Right lobe of liver (tissue), 6 donors: ENCODE results near the gene CTDSPL. TPM values are rescaled to one million over a fixed set of nuclear protein-coding genes. Genes with fewer than 3 reads are reported as not detected.
"Not testable (repeated sequence)": the region's sequence is repeated elsewhere in the genome, so short reads cannot be mapped to it uniquely, and the experiment has no call there.

Experiments used
- ATAC-seq, 4 donors: fragments of 200-7000 bp; cut with Tn5 transposase; one replicate each; pipeline ENCODE4 v1.9.1; 2020; ENCODE audit warnings: mild to moderate bottlenecking in 4 of 4, moderate library complexity in 4 of 4
- DNase-seq, 3 donors: peaks; one replicate each; pipeline ENCODE4 v3.0.0-alpha.2; 2020
- H3K27ac ChIP-seq, 3 donors: fragments of 200-600 bp; one replicate each; pipeline ENCODE4 v1.8.0; 2022
- H3K27me3 ChIP-seq, 2 donors: fragments of 200-600 bp; one replicate each; pipeline ENCODE4 v1.8.0; 2022
- H3K36me3 ChIP-seq, 4 donors: fragments of 200-600 bp; sonication (generic) in 1 of 4; one replicate each; pipeline versions ENCODE4 v1.5.1 to v1.8.0; 2017 to 2022; ENCODE audit warnings: control low read depth in 1 of 4
- H3K4me1 ChIP-seq, 4 donors: fragments of 200-600 bp; sonication (generic) in 1 of 4; one replicate each; pipeline versions ENCODE4 v1.5.1 to v1.8.0; 2017 to 2022; ENCODE audit warnings: control low read depth in 1 of 4
- H3K4me3 ChIP-seq, 3 donors: fragments of 200-600 bp; one replicate each; pipeline ENCODE4 v1.8.0; 2022
- H3K9me3 ChIP-seq, 4 donors: fragments of 200-600 bp; sonication (generic) in 1 of 4; one replicate each; pipeline versions ENCODE4 v1.5.1 to v1.8.0; 2017 to 2022; ENCODE audit warnings: control low read depth in 1 of 4
- CTCF ChIP-seq, 4 donors: fragments of 200-600 bp in 3 of 4; fragments of 450-650 bp in 1 of 4; IDR thresholded peaks; one replicate each; pipeline versions ENCODE4 v1.5.1 to v1.8.0; 2016 to 2022; ENCODE audit warnings: antibody characterized with exemption in 4 of 4, mild to moderate bottlenecking in 2 of 4
- POLR2A ChIP-seq: fragments of 450-650 bp; IDR thresholded peaks from one replicate; pipeline ENCODE4 v1.6.1; 2017; ENCODE audit warnings: antibody characterized with exemption, mild to moderate bottlenecking
- WGBS: methylation state at CpG from one replicate; pipeline ENCODE4 v1.1.6; 2018; ENCODE audit warnings: low coverage, low lambda C conversion rate; ENCODE audit not compliant: insufficient coverage; ENCODE audit errors: missing lambda C conversion rate; 5-methylcytosine and 5-hydroxymethylcytosine counted together
- intact Hi-C, 2 donors: fragments of 100-400 bp; cut with DNase I; formaldehyde crosslinking; loops; one replicate each; pipeline versions ENCODE4 v1.11.2 to v1.14.1; 2022
- long read RNA-seq: library from polyadenylated mRNA; unstranded; transcript quantifications from one replicate; pipeline ENCODE4 v2.0.0, GENCODE V29; 2019
- total RNA-seq, 6 experiments: library from RNA; depleted of rRNA in 2 of 6; stranded (reverse); fragments of >200 nt in 2 of 6; fragmentation: NEBNext Ultra II Directional in 3 of 6; extraction: Animal tissue kit (Norgen Biotek cat#: 25700) in 3 of 6; gene quantifications; one replicate each; pipeline versions ENCODE4 v1.1.0 to v1.2.4, GENCODE V29; 2016 to 2023
- donor health status: DM: no; HTN: yes; CAD: no.
- donor health status: DM: no; HTN: no; CAD: no.
- donor health status: DM: no; HTN: no; CAD: no.
- donor health status: DM: no; HTN: yes; CAD: no.
- donor health status: DM: no; HTN: yes; CAD: no.

Gene CTDSPL
- total RNA-seq: 10 to 100 TPM; 14.9 to 22.8 (median 18.0) TPM
- long read RNA-seq, partial matches to known transcripts: 1 of 2 reads
- long read RNA-seq, other reads (novel, unspliced or antisense): 1 of 2 reads

GRCh38 chr3:37861620-37862041, at the start of gene CTDSPL:
Gene CTDSPL (plus strand): TSS chr3:37861880. CDS start chr3:37862200, 320 bp downstream.
- Histone ChIP-seq H3K27ac (peak within 1 kb of the TSS; percentile 64 to 84 (median 65)), H3K4me1 (peaks cover 0 to 36% (median 17%) of the 10 kb centered on the region in 4 donors), H3K9me3 (no peaks in the 10 kb centered on the region), H3K27me3 (no peaks in the 10 kb centered on the region), H3K4me3 (peak within 1 kb of the TSS; percentile 57 to 67 (median 66)), H3K36me3 (no peaks in the 10 kb centered on the region)
- DNase-seq (peak; percentile 63 to 70 (median 68)), ATAC-seq (peak; percentile 12 to 37 (median 24))
- no peak for TF ChIP-seq CTCF (IDR thresholded peaks at IDR 0.05)
- no peak for TF ChIP-seq POLR2A
- intact Hi-C loops: no loop called here
- 1% methylated on average over 25 of the region's 57 CpGs for WGBS

- no peaks in the 10 kb centered on the region for H3K9me3 ChIP-seq
- TF ChIP-seq CTCF (IDR thresholded peaks at IDR 0.05): no peak
- no peak for TF ChIP-seq POLR2A
- no peak overlapping the region for H3K4me3 ChIP-seq
- DNase-seq (no peak), ATAC-seq (no peak)
- intact Hi-C loops: no loop called here
- WGBS: 68% methylated on average over 4 of the region's 4 CpGs
- no peaks in the 10 kb centered on the region for H3K4me1 ChIP-seq
- H3K36me3 ChIP-seq: no peaks in the 10 kb centered on the region
- peak overlapping the region in 1 of 3 donors; percentile 24 for H3K27ac ChIP-seq
- H3K27me3 ChIP-seq: no peaks in the 10 kb centered on the region
These were observed 49.2 kb upstream of the CTDSPL start for GRCh38 chr3:37812499-37812896.

- no peaks in the 10 kb centered on the region for H3K36me3 ChIP-seq
- no peak overlapping the region for H3K4me3 ChIP-seq
- intact Hi-C loops: no loop called here
- H3K4me1 ChIP-seq: no peaks in the 10 kb centered on the region
- ATAC-seq (no peak), DNase-seq (no peak)
- TF ChIP-seq CTCF (IDR thresholded peaks at IDR 0.05): no peak
- TF ChIP-seq POLR2A: no peak
- H3K9me3 ChIP-seq: no peaks in the 10 kb centered on the region
- no peak overlapping the region for H3K27ac ChIP-seq
- 73% methylated on average over 1 of the region's 1 CpG for WGBS
- no peaks in the 10 kb centered on the region for H3K27me3 ChIP-seq
These were observed 48.3 kb upstream of the CTDSPL start for GRCh38 chr3:37813403-37813802.

- TF ChIP-seq CTCF (IDR thresholded peaks at IDR 0.05) (peak in 3 of 4 donors; percentile 21 to 26 (median 24)), POLR2A (no peak)
- Histone ChIP-seq H3K27ac (no peak overlapping the region), H3K4me3 (no peak overlapping the region), H3K36me3 (no peaks in the 10 kb centered on the region), H3K4me1 (no peaks in the 10 kb centered on the region), H3K9me3 (no peaks in the 10 kb centered on the region), H3K27me3 (no peaks in the 10 kb centered on the region)
- intact Hi-C loops: no loop called here
- 86% methylated on average over 2 of the region's 2 CpGs for WGBS
- DNase-seq: no peak
- no peak for ATAC-seq
These were observed 47.1 kb upstream of the CTDSPL start for GRCh38 chr3:37814547-37814946.

GRCh38 chr3:37815156-37815555, 46.5 kb upstream of the CTDSPL start:
- H3K36me3 ChIP-seq, intact Hi-C loops, H3K27me3 ChIP-seq, H3K4me1 ChIP-seq, DNase-seq, ATAC-seq, H3K27ac ChIP-seq, H3K4me3 ChIP-seq, H3K9me3 ChIP-seq: not testable (repeated sequence)
- WGBS: 98% methylated on average over 9 of the region's 9 CpGs
